Stimulated activated CD8-positive, alpha-beta memory T cell treated with anti-CD3 and anti-CD28 coated beads, Interleukin-2, amount 100 ng/mL, for 1 hour (primary cell): ENCODE results near the gene MRPL51.

Source experiments
- DNase-seq, 2 donors: peaks; one replicate each; pipeline ENCODE4 v3.0.0-alpha.2; 2020; ENCODE audit warnings: low read depth in 2 of 2

Gene MRPL51

DNA sequence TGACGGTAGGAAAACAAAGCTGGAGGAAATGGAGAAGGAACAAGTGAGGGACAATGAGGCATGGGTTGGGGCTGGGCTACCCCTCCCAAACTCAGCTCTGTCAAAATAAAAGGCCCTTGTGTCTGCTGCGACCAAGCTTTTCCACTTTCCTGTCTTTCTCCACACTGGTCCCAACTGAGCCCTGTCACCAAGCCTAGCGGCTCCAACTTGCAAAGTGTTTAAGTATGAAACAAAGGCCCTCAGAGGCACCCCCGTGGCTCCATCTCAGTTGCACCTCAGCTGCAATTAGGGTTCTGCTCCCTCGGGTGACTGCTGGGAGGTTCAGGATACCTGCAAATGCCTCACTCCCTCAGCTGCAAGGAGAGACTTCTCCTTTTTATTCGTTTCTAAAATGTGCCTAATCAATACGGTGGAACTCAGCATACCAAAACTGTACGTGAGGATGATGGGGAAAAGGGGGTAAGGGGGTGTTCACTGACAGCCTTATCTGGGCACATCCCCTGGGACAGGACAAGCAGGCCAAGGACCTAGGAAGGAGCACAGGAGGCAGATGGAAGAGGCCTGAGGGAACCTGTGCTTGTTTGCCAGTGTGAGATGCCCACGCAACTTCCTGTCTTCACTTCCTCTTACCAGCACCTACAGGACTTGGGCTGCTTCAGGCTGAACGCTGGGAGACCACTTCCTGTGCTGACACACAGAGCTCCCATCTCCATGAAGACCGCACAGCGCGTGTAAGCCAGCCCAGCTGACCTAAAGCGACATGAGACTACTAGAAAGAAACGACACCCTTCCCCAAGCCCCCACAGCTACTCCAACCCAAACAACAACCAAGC lies 31.4 kb downstream of the MRPL51 start:
- DNase-seq: peak; percentile 62

- no peak for DNase-seq
These were observed 32.2 kb downstream of the MRPL51 start for GRCh38 chr12:6460751-6461371.

- no peak for DNase-seq
These were observed 34.1 kb downstream of the MRPL51 start for GRCh38 chr12:6459004-6459337.

DNA sequence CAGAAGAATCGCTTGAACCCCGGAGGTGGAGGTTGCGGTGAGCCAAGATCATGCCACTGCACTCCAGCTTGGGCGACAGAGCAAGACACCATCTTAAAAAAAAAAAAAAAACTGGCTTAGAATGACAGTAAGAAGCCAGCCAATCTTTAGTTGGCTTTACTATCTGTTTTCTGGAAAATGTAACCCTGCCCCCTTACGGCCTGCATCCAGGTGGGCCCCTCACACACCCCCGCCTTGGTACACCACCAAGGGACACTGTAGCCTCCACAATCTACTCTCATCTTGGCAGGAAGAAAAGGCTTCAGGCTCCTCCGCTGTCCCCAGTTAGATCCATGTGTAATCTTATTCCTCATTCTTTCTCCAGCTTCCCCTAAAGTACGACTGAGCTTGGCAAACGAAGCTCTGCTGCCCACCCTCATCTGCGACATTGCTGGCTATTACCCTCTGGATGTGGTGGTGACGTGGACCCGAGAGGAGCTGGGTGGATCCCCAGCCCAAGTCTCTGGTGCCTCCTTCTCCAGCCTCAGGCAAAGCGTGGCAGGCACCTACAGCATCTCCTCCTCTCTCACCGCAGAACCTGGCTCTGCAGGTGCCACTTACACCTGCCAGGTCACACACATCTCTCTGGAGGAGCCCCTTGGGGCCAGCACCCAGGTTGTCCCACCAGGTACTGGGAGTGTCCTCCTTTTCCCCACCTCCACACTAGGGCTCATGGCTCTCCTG lies 34.6 kb downstream of the MRPL51 start:
- no peak for DNase-seq

DNA sequence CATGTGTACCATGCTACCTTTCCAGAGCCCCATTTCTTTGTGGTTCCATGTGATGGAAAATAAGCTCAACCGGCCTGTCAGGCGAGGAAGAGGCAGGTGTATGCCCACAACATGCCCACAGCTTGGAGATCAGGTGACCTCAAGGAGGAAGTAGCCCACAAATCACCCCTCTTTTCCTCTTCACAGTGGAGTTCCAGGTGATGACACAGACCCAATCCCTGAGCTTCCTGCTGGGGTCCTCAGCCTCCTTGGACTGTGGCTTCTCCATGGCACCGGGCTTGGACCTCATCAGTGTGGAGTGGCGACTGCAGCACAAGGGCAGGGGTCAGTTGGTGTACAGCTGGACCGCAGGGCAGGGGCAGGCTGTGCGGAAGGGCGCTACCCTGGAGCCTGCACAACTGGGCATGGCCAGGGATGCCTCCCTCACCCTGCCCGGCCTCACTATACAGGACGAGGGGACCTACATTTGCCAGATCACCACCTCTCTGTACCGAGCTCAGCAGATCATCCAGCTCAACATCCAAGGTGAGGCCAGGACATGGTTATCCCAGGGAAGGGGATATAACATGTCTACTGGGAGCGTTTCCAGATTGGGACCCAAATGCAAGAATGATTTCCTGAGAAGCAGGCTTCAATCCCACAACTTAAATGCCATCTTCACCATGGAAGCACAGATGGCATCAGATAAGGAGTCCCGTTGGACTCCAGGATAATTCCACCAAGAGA lies 35.7 kb downstream of the MRPL51 start:
- no peak for DNase-seq

DNA sequence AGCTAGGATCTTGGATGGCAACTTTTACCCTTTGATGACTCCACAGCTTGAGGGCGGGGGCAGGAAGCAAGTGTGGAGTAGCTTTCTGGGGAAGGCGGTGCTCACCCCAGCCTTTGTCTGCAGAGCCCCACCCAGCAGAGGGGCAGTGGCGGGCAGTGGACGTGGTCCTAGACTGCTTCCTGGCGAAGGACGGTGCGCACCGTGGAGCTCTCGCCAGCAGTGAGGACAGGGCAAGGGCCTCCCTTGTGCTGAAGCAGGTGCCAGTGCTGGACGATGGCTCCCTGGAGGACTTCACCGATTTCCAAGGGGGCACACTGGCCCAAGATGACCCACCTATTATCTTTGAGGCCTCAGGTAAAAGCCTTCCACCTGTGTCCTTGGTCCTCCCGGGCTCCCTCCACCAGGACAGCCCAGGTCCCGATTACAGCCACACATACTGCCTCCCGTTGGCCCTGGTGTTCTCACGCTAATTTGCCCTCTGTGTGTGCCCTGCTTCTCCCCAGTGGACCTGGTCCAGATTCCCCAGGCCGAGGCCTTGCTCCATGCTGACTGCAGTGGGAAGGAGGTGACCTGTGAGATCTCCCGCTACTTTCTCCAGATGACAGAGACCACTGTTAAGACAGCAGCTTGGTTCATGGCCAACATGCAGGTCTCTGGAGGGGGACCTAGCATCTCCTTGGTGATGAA lies 40.0 kb downstream of the MRPL51 start:
- DNase-seq: no peak

- no peak for DNase-seq
These were observed 40.7 kb downstream of the MRPL51 start for GRCh38 chr12:6452245-6452943.

DNA sequence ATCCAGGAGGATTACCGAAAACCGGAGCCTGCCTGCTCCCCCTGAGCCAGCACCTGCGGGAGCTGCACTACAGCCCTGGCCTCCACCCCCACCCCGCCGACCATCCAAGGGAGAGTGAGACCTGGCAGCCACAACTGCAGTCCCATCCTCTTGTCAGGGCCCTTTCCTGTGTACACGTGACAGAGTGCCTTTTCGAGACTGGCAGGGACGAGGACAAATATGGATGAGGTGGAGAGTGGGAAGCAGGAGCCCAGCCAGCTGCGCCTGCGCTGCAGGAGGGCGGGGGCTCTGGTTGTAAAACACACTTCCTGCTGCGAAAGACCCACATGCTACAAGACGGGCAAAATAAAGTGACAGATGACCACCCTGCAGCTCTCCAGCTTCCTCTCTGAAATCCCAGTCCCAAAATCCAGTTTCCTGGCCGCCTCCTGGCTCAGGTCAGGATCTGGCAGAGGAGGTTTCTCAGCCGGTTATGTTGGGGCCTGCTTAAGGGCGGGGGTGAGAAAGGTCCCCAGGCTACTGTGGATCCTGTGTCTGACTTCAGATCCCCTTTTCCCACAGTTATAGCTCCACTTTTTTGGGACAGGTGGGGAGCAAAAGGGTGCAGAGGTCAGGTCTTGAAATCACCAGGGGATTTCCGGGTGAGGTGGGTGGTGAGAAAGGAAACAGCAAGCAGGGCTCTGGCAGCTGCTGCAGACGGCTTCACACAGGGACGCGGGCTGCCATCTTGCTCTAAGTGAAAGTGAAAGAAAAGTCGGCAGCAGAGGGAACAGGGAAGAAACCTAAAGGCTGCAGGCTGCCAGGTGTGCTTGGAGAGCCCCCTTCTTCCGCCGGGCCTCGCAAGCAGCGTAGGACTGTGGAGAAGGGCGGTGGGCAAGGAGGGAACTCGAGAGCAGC lies 41.5 kb downstream of the MRPL51 start, which contains the start of gene TAPBPL:
Gene TAPBPL, plus strand, starts transcription at position 695 of the 897 bp plus-strand sequence. CDS start 207 bp downstream, outside the sequence.
- peak in 1 of 2 donors; percentile 58 for DNase-seq

- DNase-seq: no peak
These were observed 42.2 kb downstream of the MRPL51 start for GRCh38 chr12:6450869-6451347.

GRCh38 chr12:6450091-6450868 lies 42.8 kb downstream of the MRPL51 start:
- DNase-seq: no peak

- no peak for DNase-seq
These were observed 48.1 kb downstream of the MRPL51 start, which contains the start of gene CD27 for GRCh38 chr12:6444704-6445688. CD27 (plus strand) TSS chr12:6444955; CDS start chr12:6445096, 141 bp downstream.

GRCh38 chr12:6444031-6444430 lies 49.0 kb downstream of the MRPL51 start:
- no peak for DNase-seq

DNA sequence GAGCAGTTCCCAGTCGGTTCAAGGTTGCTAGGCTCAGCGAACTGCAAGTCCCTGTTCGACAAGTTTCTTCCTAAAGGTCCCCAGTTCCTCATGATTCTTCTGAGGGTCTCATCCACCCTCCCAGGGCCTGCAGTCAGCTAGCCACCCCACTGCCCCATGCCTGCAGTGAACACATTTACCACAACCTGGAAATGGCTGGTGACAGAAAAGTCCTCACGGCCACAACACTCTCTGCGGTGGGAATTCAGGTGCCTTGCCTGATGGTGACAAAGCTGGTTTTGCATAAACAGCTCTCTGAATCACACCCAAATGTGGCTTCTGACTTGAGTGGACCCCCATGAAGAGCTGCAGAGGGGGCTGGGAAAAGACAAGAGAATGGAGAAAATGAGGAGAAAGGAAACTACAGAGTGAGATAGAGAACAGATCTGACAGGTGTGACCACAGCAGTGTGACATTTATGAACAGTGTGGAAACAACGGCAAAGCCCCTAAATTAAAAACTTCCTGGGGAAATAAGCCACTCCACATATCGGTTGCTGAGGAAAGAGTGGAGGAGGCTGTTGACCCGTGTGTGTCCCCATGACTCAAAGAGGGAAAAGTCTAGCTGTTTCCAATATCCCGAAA lies 49.6 kb downstream of the MRPL51 start:
- no peak for DNase-seq

DNA sequence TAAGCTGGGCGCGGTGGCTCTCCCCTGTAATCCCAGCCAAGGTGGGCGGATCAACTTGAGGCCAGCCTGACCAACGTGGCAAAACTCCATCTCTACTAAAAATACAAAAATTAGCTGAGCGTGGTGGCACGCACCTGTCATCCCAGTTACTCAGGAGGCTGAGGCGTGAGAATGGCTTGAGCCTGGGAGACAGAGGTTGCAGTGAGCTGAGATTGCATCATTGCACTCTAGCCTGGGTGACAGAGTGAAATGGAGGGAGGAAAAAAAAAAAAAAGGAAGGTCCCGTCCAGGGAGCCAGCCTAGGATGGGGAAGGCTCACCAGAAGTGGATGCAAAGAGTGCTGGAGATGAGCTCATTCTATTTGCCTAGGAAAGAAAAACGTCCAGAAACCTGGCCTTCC lies 50.2 kb downstream of the MRPL51 start:
- no peak for DNase-seq
